GM11168 (cell line): Measurements from ENCODE around the gene ASTN2.

Experiments
- in situ Hi-C: fragments of 300-500 bp; cut with MboI; formaldehyde crosslinking; loops from one replicate; pipeline ENCODE4 v1.12.0; 2022; ENCODE audit warnings: low sequenced_read_pairs; ENCODE audit not compliant: unreplicated experiment

Gene ASTN2

GRCh38 chr9:116668970-116669695 lies 745.7 kb downstream of the ASTN2 start:
- in situ Hi-C loops, result loop anchor here (25.0 kb wide), 2 partner anchors 507 to 1082 kb away; partner anchors contain the start of gene PAPPA

DNA sequence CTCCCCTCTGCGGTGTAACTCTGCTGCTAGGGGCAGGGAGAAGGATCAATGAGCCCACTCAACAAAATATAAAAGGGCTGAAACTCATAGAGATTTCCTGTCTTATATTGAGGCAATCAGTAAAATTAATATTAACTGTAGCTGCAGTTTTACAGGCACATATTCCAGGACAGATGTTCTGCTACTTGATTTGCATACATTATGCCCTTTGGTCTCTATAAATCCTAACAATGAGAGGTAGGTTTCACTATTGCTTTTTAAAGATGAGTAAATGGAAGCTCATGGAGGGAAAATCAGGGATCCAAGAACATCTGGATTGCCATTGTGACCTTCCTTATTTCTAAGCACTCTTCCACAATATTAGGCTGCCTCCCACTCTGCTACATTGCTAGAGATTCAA lies 751.3 kb downstream of the ASTN2 start:
- in situ Hi-C loops, result loop anchor here (25.0 kb wide), 2 partner anchors 501 to 1076 kb away; partner anchors contain the start of gene PAPPA

DNA sequence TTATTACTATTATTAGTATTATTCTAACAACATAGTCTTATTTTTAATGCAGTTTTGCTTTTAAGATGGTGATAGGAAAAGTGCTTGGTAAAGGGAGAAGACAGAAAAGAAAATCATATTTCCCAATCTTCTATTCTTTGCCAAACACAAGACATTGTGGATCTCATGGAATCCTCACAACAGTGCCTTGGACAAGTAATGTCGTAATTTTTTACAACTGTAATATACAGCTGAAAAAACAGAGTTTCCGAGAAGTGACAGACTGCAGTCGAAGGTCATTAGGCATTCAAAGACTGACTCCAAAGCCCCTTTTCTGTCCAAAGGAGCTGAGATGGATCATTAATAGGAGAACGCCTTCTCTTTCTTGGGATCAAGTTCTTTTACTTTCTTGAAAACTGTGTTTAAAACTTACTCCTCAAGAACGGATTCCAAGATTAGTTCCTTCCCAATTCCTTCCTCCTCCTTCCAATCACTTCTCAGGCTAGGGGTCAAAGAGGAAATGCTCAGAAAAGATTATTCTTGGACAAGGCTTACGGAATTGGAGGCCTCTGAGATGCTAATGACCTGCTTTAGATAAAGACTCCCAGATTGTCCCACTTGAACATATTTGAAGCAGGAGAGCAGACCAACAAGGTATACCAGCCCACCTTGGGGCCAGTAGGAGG lies 752.1 kb downstream of the ASTN2 start:
- in situ Hi-C loops, result loop anchor here (25.0 kb wide), 2 partner anchors 500 to 1075 kb away; partner anchors contain the start of gene PAPPA

- in situ Hi-C loops, result loop anchor here (25.0 kb wide), 2 partner anchors 499 to 1074 kb away; partner anchors contain the start of gene PAPPA
Measured at GRCh38 chr9:116661037-116661954, 753.6 kb downstream of the ASTN2 start.

DNA sequence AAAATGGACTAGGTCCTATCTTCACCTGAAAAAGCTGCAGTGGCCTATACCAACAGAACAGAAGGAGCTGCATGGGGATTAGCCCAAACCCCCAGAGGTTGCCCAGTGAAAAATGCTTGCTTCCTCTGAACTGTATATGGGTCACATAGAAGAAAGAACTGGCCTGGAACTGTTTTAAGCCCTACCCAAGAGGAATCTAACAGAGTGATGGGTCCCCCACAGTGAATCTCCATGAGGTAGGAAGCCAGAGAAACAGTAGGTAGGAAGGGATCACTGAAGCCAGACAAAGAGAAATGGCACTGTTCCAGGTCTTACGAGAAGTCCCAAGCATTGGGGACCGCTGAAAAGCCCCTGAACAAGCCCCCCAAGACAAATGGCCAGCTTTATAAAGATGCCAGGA lies 756.6 kb downstream of the ASTN2 start:
- in situ Hi-C loops, result loop anchor here (25.0 kb wide), 2 partner anchors 496 to 1071 kb away; partner anchors contain the start of gene PAPPA

GRCh38 chr9:116656977-116657376 lies 757.9 kb downstream of the ASTN2 start:
- in situ Hi-C loops, result loop anchor here (25.0 kb wide), 2 partner anchors 495 to 1070 kb away; partner anchors contain the start of gene PAPPA

GRCh38 chr9:116656501-116656971 lies 758.3 kb downstream of the ASTN2 start:
- in situ Hi-C loops, result loop anchor here (25.0 kb wide), 2 partner anchors 494 to 1069 kb away; partner anchors contain the start of gene PAPPA

DNA sequence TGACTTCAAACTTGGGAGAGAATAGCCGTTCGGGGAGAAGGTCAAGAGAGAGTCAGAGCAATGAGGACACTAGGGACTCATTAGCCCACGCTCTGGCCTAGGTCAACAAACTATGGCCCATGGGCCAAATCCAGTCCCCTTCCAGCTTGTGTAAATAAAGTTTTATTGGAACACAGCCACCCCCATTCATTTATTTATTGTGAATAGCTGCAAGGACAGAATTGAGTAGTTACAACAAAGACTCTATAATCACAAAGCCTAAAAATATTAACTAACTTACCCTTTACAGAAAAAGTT lies 760.9 kb downstream of the ASTN2 start:
- in situ Hi-C loops, result loop anchor here (25.0 kb wide), 2 partner anchors 492 to 1067 kb away; partner anchors contain the start of gene PAPPA

GRCh38 chr9:116653348-116654058 lies 761.4 kb downstream of the ASTN2 start:
- in situ Hi-C loops, result loop anchor here (25.0 kb wide), 2 partner anchors 491 to 1066 kb away; partner anchors contain the start of gene PAPPA

DNA sequence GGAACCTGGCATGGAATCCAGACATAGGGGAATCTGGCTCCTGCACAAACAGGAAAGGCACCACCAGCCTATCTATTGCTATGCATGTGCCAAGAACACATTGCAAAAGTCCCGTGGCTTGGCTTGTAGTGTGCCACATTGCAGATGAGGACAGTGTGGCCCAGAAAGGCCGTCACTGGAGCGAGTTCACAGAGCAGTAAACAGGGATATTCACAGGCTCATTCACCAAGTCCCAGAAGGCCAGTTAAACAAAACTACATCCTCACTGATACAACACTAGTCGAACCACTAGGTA lies 767.4 kb downstream of the ASTN2 start:
- in situ Hi-C loops, result no loop called here

DNA sequence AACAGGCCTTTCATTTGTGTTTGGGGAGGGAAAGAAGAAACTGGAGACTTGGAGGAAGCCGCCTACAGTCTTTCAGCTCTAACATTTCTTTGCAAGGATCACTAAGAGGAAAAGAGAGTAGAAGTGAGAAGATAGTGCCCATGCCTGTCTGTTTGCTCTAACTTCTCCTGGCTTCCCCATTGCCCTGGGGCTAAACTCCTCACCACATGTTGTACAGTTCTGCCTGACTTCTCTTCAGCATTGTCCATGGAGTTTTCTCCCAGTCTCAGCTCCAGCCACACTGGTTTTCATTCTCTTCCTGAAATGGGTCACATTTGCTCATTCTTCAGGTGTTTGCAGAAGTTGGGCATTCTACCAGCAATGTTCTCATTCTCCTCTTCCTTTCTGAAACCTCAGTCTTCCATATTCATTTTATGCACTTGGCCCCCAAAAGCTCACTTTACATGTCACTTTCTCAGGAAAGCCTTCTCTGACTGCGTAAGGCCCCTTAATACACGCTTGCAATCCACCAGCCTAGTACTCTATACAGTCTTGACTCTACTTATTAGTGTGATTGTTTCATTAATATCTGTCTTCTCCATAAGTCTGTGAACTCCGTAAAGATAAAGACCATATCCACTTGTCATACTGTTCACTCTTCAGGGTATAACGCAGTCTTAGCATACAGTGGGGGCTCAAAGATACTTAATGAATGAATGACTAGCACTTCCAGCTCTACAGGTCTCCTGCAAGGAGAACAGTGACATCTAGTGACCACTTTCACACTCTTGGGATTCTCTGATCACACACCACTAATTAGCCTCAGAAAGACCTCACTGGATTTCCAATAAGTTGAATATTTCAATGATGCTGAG lies 768.0 kb downstream of the ASTN2 start:
- in situ Hi-C loops, result no loop called here

DNA sequence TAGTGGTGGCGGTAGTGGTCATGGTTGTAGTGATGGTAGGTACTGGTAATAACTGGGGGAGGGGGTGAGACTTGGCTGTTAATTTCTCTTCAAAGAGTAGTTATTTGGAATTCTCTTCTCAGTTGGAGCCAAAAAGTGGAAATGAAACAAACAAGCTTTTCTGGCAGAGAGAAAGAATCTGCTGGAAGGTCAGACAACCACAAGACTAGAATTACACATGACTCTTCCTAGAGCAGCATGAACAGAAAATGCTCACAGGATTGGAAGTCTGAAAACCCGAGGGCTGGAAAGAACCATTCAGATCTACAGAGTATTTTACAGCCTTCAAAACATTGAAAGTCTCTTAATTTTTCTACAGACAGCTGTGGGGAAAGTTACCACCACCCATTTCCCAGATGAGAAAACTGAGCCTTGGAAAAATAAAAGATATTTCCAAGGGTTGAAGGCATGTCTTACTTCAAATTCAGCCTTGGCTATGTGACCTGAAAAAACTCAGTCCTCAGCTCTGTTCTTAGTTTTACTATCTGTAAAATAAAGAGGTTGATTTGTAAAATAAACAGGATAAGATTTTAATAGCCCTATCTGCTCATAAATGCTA lies 770.7 kb downstream of the ASTN2 start:
- in situ Hi-C loops, result no loop called here

- in situ Hi-C loops, result no loop called here
Measured at GRCh38 chr9:116643691-116644090, 771.2 kb downstream of the ASTN2 start.

DNA sequence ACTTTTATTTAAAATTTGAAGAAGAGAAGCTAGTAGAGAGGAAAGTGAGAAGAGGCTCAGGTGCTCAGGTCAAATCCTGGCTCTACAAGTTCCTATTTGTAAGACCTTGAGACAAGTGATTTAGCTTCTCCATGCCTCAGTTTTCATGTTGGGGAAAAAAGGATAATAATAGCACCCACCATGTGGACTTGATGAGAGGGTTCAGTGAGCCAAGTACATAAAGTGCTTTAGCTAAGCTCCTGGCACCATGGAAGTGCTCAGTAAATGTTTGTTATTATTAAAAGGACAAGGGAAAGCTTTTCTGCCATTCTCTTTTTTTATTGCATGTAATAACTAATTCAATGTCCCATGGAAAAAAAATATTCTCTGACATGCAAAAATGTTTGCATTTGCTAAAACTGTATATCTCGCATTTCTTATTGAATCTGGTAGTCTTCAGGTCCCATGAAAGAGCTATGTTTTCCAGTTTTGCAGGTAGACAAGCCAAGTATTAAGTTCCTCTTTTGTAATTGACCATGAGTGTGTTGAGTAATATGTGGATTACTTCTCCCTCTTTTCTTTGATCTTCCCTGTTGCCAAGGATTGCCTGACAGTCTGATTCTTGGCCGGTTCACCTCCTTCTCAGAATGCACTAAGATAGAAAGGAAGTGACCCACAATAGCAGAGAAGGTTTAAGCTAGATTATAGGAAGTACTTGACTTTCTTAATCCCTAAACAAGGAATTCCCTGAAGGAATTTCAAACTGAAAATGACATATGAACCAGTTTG lies 773.4 kb downstream of the ASTN2 start:
- in situ Hi-C loops, result no loop called here

GRCh38 chr9:116639251-116639741 lies 775.6 kb downstream of the ASTN2 start:
- in situ Hi-C loops, result no loop called here

GRCh38 chr9:116635908-116636307 lies 778.9 kb downstream of the ASTN2 start:
- in situ Hi-C loops, result no loop called here

GRCh38 chr9:116632990-116633838 lies 781.6 kb downstream of the ASTN2 start:
- in situ Hi-C loops, result no loop called here
